ENCODE measurements around the gene ARHGEF35.
"Not testable (repeated sequence)": the region's sequence is repeated elsewhere in the genome, so short reads cannot be mapped to it uniquely, and the experiment has no call there.

The ARHGEF35 gene

GRCh38 chr7:144195212-144195872 lies at the start of gene ARHGEF35:
TSS of gene ARHGEF35 (minus strand) at chr7:144195833. CDS start at chr7:144188383, 7,450 bp downstream.
- H3K4me3 ChIP-seq (ENCODE audit: low read depth, low read length); POLR2A ChIA-PET; DNase-seq (ENCODE audit: low read depth, low spot score); CTCF ChIA-PET: not testable (repeated sequence)

DNA sequence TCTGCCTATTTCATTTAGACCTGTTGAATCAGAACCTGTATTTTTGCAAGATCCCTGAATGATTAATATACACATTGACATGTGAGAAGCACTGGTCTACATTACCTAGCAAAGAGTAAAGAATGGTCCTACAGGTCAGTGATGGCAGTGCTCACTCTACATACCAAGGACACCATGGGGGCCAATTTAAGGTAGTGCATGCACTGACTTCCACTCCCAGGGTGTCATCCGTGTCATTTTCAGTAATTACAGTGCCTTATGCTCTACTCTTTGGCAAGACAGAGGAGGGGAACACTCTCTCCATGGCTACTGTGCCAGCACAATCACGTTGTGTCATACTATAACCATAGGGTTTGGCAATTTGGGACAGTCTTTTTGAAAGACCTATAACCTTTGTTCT lies 49.7 kb upstream of the ARHGEF35 start:
- H3K4me3 ChIP-seq (ENCODE audit: low read depth, low read length); DNase-seq (ENCODE audit: low read depth, low spot score); CTCF ChIA-PET; POLR2A ChIA-PET: not testable (repeated sequence)

DNA sequence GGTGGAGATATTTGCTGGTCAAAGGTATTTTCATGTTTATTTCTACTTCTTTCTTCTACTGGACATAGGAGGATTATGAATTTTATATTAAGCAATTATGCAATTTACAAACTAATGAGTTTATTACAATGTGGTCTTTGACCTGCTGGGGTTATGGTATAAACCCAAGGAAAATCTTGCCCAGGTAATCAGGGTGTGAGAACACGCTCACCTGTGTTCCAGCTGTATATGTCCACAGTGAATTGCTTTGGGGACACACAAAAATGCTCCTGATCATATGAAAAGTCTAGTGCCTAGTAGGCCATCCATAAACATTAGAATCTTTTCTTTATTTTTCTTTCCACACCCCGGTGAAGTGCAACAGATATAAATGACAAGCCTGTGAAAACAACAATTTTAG lies 43.7 kb upstream of the ARHGEF35 start, which contains the start of gene OR2A42:
Gene OR2A42 (minus strand): TSS at position 241 of the 400 bp plus-strand sequence. CDS start 6,762 bp downstream, outside the sequence.
- CTCF ChIA-PET; POLR2A ChIA-PET; H3K4me3 ChIP-seq (ENCODE audit: low read depth, low read length); DNase-seq (ENCODE audit: low read depth, low spot score): not testable (repeated sequence)

GRCh38 chr7:144238530-144239082 lies 43.0 kb upstream of the ARHGEF35 start:
- H3K4me3 ChIP-seq (ENCODE audit: low read depth, low read length); DNase-seq (ENCODE audit: low read depth, low spot score); POLR2A ChIA-PET; CTCF ChIA-PET: not testable (repeated sequence)

DNA sequence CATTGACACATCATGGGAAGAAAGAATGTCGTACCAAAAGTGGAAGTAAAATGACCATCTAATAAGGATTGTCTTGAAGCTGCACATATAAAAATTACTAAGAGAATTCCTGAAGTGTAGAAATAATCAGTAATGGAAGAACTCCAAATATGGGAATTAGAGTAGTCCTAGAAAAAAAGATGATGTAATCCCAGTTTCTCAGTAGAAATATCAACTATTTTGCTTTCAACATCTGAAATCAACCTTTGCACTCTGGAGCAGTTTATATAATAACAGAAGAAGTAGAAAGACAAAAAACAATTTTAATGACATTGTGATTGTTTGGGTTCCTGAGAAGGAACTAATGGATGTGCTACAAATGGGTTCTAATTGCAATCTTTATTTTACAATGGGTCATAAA lies 37.4 kb upstream of the ARHGEF35 start:
- POLR2A ChIA-PET; DNase-seq (ENCODE audit: low read depth, low spot score); CTCF ChIA-PET; H3K4me3 ChIP-seq (ENCODE audit: low read depth, low read length): not testable (repeated sequence)

- POLR2A ChIA-PET; H3K4me3 ChIP-seq (ENCODE audit: low read depth, low read length); DNase-seq (ENCODE audit: low read depth, low spot score); CTCF ChIA-PET: not testable (repeated sequence)
Measured at GRCh38 chr7:144231027-144231426, 35.4 kb upstream of the ARHGEF35 start.

- CTCF ChIA-PET; H3K4me3 ChIP-seq (ENCODE audit: low read depth, low read length); POLR2A ChIA-PET; DNase-seq (ENCODE audit: low read depth, low spot score): not testable (repeated sequence)
Measured at GRCh38 chr7:144228810-144229209, 33.2 kb upstream of the ARHGEF35 start.

GRCh38 chr7:144226866-144227265 lies 31.2 kb upstream of the ARHGEF35 start:
- DNase-seq (ENCODE audit: low read depth, low spot score); CTCF ChIA-PET; H3K4me3 ChIP-seq (ENCODE audit: low read depth, low read length); POLR2A ChIA-PET: not testable (repeated sequence)

DNA sequence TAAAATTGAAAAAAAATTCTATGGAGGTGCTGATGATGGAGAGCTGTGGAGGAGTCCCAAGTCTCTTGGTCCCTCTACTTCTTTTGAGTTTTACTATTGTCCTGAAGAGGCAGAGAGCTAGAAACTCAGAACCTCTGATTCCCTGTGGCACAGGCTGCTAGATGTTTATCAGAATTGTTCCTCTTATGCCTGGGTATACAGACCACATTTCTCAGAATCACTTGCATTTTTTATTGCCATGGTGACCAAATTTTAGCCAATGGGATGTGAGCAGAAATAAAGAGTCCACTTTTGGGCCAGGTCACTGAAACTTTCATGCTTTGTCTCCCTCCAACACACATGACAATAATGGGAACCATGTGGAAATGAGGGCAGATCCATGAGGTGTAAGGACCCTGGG lies 28.0 kb upstream of the ARHGEF35 start:
- H3K4me3 ChIP-seq (ENCODE audit: low read depth, low read length); CTCF ChIA-PET; POLR2A ChIA-PET; DNase-seq (ENCODE audit: low read depth, low spot score): not testable (repeated sequence)

DNA sequence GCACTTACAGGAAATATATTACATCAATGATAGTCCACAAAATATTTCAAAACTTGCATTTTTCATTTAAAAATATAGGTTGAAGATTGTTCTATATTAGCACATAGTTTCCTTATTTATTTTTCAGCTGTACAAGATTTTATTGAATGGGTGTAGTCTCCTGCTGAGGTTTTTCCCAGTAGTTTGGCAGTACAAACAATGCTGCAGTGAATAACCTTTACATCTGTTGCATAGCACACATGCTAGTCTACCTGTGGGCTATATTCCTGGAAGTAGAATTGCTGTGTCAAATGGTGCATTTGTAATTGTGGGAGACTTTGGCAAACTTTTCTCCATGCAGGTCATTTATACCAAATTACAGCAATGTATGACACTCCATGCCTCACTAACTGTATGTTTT lies 24.9 kb upstream of the ARHGEF35 start:
- DNase-seq (ENCODE audit: low read depth, low spot score); CTCF ChIA-PET; POLR2A ChIA-PET; H3K4me3 ChIP-seq (ENCODE audit: low read depth, low read length): not testable (repeated sequence)

DNA sequence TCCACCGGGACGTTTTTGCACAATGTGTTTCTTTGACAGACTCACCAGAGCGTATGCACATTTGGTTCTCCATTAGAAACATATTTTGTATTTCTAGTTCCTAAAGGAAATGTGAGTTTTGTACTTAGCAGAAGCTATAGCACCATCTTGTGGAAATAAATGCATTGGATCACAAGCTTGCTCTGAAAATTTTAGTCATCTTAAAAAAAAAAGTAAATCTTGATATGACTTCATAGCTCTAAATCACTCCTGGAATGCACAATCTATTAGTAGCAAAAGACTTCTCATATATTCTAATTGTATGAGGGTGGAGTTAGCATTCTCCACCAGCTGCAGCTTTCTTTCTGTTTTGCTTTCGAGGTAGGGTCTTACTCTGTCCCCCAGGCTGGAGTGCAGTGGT lies 23.5 kb upstream of the ARHGEF35 start:
- DNase-seq (ENCODE audit: low read depth, low spot score); CTCF ChIA-PET; POLR2A ChIA-PET; H3K4me3 ChIP-seq (ENCODE audit: low read depth, low read length): not testable (repeated sequence)

DNA sequence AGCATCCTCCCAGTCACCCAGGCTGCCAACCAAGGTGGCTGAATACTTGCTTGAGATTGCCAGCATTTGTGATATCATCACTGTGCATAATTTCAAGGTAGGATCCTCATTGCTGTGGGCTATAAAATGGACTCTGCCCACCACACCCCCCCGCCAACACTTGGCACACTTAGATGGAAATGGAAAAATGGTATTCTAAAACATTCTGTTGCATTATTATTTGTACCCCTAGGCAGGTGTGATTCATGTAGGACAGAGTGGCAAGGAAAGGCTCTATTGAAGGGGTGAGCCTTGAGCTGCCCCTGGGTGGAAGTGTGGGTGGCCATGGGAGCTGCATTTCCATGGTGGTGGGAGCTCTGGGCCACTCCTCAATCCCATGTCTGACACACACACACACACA lies 22.9 kb upstream of the ARHGEF35 start:
- H3K4me3 ChIP-seq (ENCODE audit: low read depth, low read length); DNase-seq (ENCODE audit: low read depth, low spot score); CTCF ChIA-PET; POLR2A ChIA-PET: not testable (repeated sequence)

- POLR2A ChIA-PET; DNase-seq (ENCODE audit: low read depth, low spot score); CTCF ChIA-PET; H3K4me3 ChIP-seq (ENCODE audit: low read depth, low read length): not testable (repeated sequence)
Measured at GRCh38 chr7:144217200-144217599, 21.6 kb upstream of the ARHGEF35 start.

GRCh38 chr7:144205306-144205705 lies 9.7 kb upstream of the ARHGEF35 start:
- H3K4me3 ChIP-seq (ENCODE audit: low read depth, low read length); DNase-seq (ENCODE audit: low read depth, low spot score); CTCF ChIA-PET; POLR2A ChIA-PET: not testable (repeated sequence)

- DNase-seq (ENCODE audit: low read depth, low spot score); POLR2A ChIA-PET; CTCF ChIA-PET; H3K4me3 ChIP-seq (ENCODE audit: low read depth, low read length): not testable (repeated sequence)
Measured at GRCh38 chr7:144203086-144203485, 7.5 kb upstream of the ARHGEF35 start.

DNA sequence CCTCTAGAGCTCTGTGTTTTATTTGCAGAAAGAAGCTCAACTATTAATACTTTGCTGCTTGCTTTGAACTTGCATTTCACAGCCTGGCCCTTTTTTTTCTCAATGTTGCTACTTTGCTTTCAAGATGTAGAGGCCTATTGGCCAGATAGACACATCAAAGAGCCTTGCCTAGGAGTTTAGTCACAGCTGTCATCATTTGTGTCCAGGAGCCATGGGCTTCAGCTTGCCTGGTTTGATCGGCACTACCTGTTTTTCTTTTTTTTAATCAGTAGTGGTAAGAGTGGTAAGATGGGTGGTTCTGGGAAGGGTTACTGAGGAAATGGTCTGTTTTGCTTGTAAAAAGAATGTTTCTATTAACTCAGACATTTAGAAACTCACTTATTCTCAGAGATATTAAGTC lies 6.3 kb upstream of the ARHGEF35 start:
- H3K4me3 ChIP-seq (ENCODE audit: low read depth, low read length); POLR2A ChIA-PET; DNase-seq (ENCODE audit: low read depth, low spot score); CTCF ChIA-PET: not testable (repeated sequence)

DNA sequence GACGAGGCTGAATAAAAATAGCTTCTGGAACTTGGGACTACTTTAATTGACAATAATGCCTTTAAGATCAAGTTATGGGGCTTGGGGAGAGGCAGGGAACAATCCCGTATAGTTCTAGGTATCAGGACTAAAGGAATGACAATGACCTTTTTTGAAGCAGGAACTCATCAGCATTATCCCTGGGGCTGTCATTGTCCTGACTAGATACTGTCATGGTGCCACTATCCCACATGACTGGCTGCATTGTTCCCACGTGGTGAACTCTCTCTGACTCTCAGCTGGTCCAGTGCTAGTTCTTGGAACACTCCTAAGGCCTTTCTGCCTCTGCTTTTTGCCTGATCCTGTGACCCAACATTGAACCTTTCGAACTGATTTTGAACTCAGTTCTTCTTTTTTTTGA lies 3.3 kb upstream of the ARHGEF35 start:
- DNase-seq (ENCODE audit: low read depth, low spot score); H3K4me3 ChIP-seq (ENCODE audit: low read depth, low read length); POLR2A ChIA-PET; CTCF ChIA-PET: not testable (repeated sequence)

DNA sequence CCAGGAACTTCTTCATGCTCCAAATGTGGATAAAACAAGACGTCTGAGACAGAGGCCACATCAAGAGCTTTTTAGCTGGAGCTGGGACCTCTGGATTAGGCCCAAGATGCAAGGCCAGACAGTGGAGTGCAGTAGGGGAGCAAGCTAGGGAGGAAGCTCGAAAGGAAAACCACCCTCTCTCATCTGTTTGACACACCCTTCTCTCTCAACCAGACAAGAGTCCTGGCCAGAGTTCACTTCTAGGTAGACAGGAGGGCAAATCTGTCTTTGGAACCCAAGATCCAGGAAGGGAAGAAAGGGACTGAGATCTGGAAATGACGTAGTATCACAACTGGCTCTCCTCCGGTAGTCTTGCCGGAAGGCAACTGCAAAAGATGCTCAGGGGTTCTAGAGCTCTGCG lies 1.2 kb downstream of the ARHGEF35 start:
- POLR2A ChIA-PET, CTCF ChIA-PET: not testable (repeated sequence)

More for the DNA sequence above, 1.2 kb downstream of the ARHGEF35 start:
- not testable (repeated sequence) for H3K4me3 ChIP-seq (ENCODE audit: low read depth, low read length); DNase-seq (ENCODE audit: low read depth, low spot score)

Measured in AG04449 (cell line).